ENCODE data around the gene SH2D2A. TPM values are rescaled to one million over a fixed set of nuclear protein-coding genes. Genes with fewer than 3 reads are reported as not detected.

Gene SH2D2A
- total RNA-seq, 4 donors from 2014 or later = 0.94 TPM; not detected in 3

DNA sequence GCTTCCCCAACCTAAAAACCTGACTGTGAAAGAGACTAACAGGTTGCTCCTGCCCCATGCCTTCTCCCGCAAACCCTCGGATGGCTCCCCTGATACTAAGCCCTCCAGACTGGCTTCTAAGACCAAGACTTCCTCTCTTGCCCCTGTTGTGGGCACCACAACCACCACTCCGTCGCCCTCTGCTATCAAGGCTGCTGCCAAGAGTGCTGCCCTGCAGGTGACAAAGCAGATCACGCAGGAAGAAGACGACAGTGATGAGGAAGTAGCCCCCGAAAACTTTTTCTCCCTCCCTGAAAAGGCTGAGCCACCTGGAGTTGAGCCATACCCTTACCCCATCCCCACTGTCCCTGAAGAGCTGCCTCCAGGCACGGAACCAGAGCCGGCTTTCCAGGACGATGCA, 30.0 kb downstream of the SH2D2A start:
- Histone ChIP-seq H3K9me3 (no peaks in the 10 kb centered on the region), H3K36me3 (peaks cover 0 to 94% of the 10 kb centered on the region in 2 donors), H3K4me3 (no peak overlapping the region), H3K27ac (no peak overlapping the region), H3K4me1 (peaks cover 0 to 8% (median 0%) of the 10 kb centered on the region in 3 donors), H3K27me3 (no peaks in the 10 kb centered on the region)
- TF ChIP-seq POLR2A (IDR thresholded peaks at IDR 0.05) = no peak
- TF ChIP-seq POLR2AphosphoS5 (IDR thresholded peaks at IDR 0.05) = no peak
- TF ChIP-seq, protein P1, sequence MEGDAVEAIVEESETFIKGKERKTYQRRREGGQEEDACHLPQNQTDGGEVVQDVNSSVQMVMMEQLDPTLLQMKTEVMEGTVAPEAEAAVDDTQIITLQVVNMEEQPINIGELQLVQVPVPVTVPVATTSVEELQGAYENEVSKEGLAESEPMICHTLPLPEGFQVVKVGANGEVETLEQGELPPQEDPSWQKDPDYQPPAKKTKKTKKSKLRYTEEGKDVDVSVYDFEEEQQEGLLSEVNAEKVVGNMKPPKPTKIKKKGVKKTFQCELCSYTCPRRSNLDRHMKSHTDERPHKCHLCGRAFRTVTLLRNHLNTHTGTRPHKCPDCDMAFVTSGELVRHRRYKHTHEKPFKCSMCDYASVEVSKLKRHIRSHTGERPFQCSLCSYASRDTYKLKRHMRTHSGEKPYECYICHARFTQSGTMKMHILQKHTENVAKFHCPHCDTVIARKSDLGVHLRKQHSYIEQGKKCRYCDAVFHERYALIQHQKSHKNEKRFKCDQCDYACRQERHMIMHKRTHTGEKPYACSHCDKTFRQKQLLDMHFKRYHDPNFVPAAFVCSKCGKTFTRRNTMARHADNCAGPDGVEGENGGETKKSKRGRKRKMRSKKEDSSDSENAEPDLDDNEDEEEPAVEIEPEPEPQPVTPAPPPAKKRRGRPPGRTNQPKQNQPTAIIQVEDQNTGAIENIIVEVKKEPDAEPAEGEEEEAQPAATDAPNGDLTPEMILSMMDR (IDR thresholded peaks at IDR 0.05) = no peak
- TF ChIP-seq EP300 (IDR thresholded peaks at IDR 0.05) = no peak
- 93% methylated on average over 2 to 10 of the region's 10 CpGs for WGBS, 2 donors (ENCODE audit: low coverage in 1 of 2)
- no peak for ATAC-seq

DNA sequence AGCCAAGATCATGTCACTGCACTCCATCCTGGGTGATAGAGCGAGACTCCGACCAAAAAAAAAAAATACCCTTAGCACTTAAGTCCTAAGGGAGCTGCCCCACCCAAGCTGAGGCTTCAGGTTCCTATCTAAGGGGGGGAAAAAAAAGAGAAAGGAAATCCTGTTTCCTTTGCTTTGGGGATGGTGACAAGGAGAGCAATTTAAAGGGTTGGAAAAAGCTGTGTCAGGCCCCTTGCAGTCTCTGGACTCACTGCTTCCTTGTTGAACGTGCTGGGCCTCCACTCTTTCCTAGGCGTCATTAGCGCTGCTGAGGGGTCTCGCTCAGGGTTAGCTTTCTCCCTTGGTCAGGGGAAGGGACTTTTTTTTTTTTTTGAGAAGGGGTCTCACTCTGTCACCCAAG, 31.2 kb downstream of the SH2D2A start:
- Histone ChIP-seq H3K9me3 (no peaks in the 10 kb centered on the region), H3K4me1 (peaks cover 0 to 14% (median 0%) of the 10 kb centered on the region in 3 donors), H3K4me3 (no peak overlapping the region), H3K36me3 (peaks cover 0 to 86% of the 10 kb centered on the region in 2 donors), H3K27me3 (no peaks in the 10 kb centered on the region), H3K27ac (no peak overlapping the region)
- WGBS, 2 donors (ENCODE audit: low coverage in 1 of 2) = 69 to 82% methylated on average over 2 to 5 of the region's 6 CpGs
- no peak for ATAC-seq
- TF ChIP-seq POLR2AphosphoS5 (IDR thresholded peaks at IDR 0.05) (no peak), POLR2A (IDR thresholded peaks at IDR 0.05) (no peak), EP300 (IDR thresholded peaks at IDR 0.05) (no peak)
- TF ChIP-seq, protein P1 (IDR thresholded peaks at IDR 0.05) = no peak

DNA sequence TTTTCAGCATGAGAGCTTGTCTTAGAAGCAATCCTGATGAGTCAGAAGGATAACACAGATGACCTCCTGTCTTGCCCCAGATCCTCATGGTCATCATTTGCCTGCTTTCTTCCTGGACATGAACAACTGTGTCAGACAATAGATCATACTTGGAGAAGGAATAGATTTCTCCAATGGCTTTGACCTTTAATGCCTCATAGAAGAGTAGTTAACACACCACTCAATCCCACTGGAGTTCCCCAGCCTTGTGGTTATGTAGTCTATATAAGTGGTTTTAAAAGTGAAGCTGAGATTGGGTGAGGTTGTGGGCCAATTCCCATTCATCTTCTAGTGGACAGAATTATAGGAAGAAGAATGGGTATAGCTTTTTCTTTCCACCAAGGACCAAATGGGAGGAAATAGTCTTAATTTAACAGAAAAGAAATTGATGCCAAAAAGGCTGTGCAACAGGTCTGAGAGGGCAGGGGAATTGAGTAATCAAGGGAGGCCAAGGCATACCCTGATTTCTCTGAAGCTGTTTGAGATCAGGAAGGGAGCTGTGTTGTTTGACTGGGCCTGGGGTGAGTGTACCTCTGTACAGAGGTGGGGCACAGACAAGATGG, 35.0 kb downstream of the SH2D2A start:
- no peaks in the 10 kb centered on the region for H3K9me3 ChIP-seq
- H3K4me1 ChIP-seq = peaks cover 0 to 33% (median 0%) of the 10 kb centered on the region in 3 donors
- ATAC-seq = peak; percentile 71
- no peaks in the 10 kb centered on the region for H3K27me3 ChIP-seq
- no peak for TF ChIP-seq POLR2A (IDR thresholded peaks at IDR 0.05)
- TF ChIP-seq, protein P1 (IDR thresholded peaks at IDR 0.05) = no peak
- no peak overlapping the region for H3K27ac ChIP-seq
- no peak overlapping the region for H3K4me3 ChIP-seq
- H3K36me3 ChIP-seq = peaks cover 0 to 50% of the 10 kb centered on the region in 2 donors

DNA sequence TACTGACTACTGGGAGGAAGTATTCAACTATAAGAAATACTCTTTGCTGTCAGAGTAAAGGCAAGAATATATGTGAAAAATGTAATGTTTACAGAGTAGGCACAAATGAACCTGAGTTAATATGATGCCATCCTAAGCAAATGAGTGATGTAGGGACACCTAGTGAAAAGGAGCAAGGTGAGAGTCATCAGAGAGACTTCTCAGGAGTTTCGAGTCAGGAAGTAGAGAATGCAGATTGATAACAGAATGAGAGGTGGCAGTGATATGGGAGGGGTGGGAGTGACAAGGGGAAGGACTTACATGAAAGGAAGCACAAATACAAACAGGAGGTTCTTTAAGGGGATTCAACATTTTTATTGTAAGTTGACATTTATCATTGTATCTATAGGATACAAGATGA, 39.1 kb downstream of the SH2D2A start:
- peaks cover 0 to 8% of the 10 kb centered on the region in 2 donors for H3K36me3 ChIP-seq
- H3K27me3 ChIP-seq = no peaks in the 10 kb centered on the region
- H3K4me1 ChIP-seq = peaks cover 0 to 63% (median 3%) of the 10 kb centered on the region in 3 donors
- no peak overlapping the region for H3K4me3 ChIP-seq
- 15 to 20% methylated on average over 1 of the region's 1 CpG for WGBS, 2 donors (ENCODE audit: low coverage in 1 of 2)
- ATAC-seq = no peak
- H3K27ac ChIP-seq = no peak overlapping the region
- no peak for TF ChIP-seq POLR2A (IDR thresholded peaks at IDR 0.05)
- TF ChIP-seq POLR2AphosphoS5 (IDR thresholded peaks at IDR 0.05) = no peak
- no peak for TF ChIP-seq EP300 (IDR thresholded peaks at IDR 0.05)
- TF ChIP-seq, protein P1 (IDR thresholded peaks at IDR 0.05) = no peak
- H3K9me3 ChIP-seq = no peaks in the 10 kb centered on the region

DNA sequence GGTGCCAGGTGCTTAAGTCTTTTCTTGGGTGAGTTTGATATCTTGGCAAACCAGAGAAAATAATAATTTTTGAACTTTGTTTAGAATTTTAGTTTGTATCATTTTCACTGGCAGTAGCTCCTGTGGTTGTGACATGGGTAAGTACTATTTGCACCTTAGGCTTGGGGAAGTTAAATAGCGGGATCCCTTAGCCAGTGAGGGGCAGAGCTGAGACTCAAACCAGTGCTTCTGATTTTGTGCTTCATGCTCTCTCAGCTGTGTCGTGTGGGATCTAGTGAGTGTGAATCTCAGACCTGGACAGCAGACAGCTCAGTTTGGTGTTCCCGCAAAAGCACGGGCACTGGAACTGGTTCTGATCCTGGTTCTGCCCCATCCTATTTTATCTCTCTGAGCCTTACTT, 39.7 kb downstream of the SH2D2A start:
- ATAC-seq = no peak
- no peak overlapping the region for H3K27ac ChIP-seq
- H3K4me1 ChIP-seq = peaks cover 0 to 65% (median 5%) of the 10 kb centered on the region in 3 donors
- WGBS, 2 donors (ENCODE audit: low coverage in 1 of 2) = 38 to 55% methylated on average over 3 to 4 of the region's 4 CpGs
- no peak overlapping the region for H3K4me3 ChIP-seq
- no peaks in the 10 kb centered on the region for H3K27me3 ChIP-seq
- no peak for TF ChIP-seq POLR2AphosphoS5 (IDR thresholded peaks at IDR 0.05)
- TF ChIP-seq POLR2A (IDR thresholded peaks at IDR 0.05) = no peak
- TF ChIP-seq, protein P1 (IDR thresholded peaks at IDR 0.05) = no peak
- TF ChIP-seq EP300 (IDR thresholded peaks at IDR 0.05) = no peak
- H3K36me3 ChIP-seq = peaks cover 0 to 6% of the 10 kb centered on the region in 2 donors
- H3K9me3 ChIP-seq = no peaks in the 10 kb centered on the region
